HepG2 (cell line): ENCODE data around the gene ZNF445. TPM values are rescaled to one million over a fixed set of nuclear protein-coding genes. Genes with fewer than 3 reads are reported as not detected.

Experiments
- ATAC-seq: fragments of 200-7000 bp; cut with Tn5 transposase; 3 replicates; pipeline ENCODE4 v1.9.1; 2020; ENCODE audit warnings: mild to moderate bottlenecking, moderate library complexity
- BruUV-seq: library from RNA; stranded (reverse); fragments of 400-500 nt; replicated peaks from 2 replicates; lab custom pipeline; 2021; lab: Mats Ljungman, UMichigan
- CTCF ChIA-PET: fragments of 300-600 bp; formaldehyde crosslinking; extraction: SDS; loops from one replicate; lab custom pipeline; 2021; ENCODE audit warnings: low total read pairs, inconsistent platforms, low intra/inter-chr PET ratio; lab: Yijun Ruan, JAX
- POLR2A ChIA-PET: fragments of 350-600 bp; sonication (Branson Sonifier 250); formaldehyde crosslinking; loops from one replicate; lab custom pipeline; 2020; ENCODE audit warnings: antibody characterized with exemption, inconsistent platforms; lab: Yijun Ruan, JAX
- DNase-seq: peaks from one replicate; pipeline ENCODE4 v3.0.0-alpha.2; 2015; ENCODE audit warnings: low spot score
- FAIRE-seq: peaks from 3 replicates; lab custom pipeline; 2011; peaks lifted over from hg19 to GRCh38; lab: Jason Lieb, UNC
- H2AFZ ChIP-seq: one replicate; pipeline ENCODE4 v1.6.1; 2011; ENCODE audit warnings: low read length, inconsistent platforms
- H3K27ac ChIP-seq: fragments of 300-600 bp; 3 replicates; pipeline ENCODE4 v1.8.0; 2011; ENCODE audit warnings: mixed run types, mild to moderate bottlenecking, mixed read lengths, low read length, inconsistent platforms; ENCODE audit not compliant: insufficient read depth; ENCODE audit errors: extremely low read length
- H3K27me3 ChIP-seq, 2 experiments: fragments of 200-600 bp in 1 of 2; 2 replicates in 1 of 2; 3 replicates in 1 of 2; pipeline versions ENCODE4 v1.6.0 to v1.8.0; 2011; ENCODE audit warnings: low read length in 2 of 2, mild to moderate bottlenecking in 2 of 2, moderate library complexity in 2 of 2, inconsistent platforms in 1 of 2; ENCODE audit not compliant: insufficient read depth in 2 of 2, control insufficient read depth in 1 of 2
- H3K36me3 ChIP-seq, 2 experiments: fragments of 200-600 bp in 1 of 2; replicated peaks in 1 of 2; 2 replicates in 1 of 2; 3 replicates in 1 of 2; pipeline versions ENCODE4 v1.5.1 to v1.8.0; 2011; ENCODE audit warnings: low read length in 2 of 2, inconsistent platforms in 1 of 2; ENCODE audit not compliant: insufficient read depth in 2 of 2, control insufficient read depth in 1 of 2
- H3K4me1 ChIP-seq: 2 replicates; pipeline ENCODE4 v1.5.1; 2012; ENCODE audit warnings: low read length, inconsistent platforms; ENCODE audit not compliant: insufficient read depth
- H3K4me2 ChIP-seq: 2 replicates; pipeline ENCODE4 v1.6.0; 2011; ENCODE audit warnings: low read depth, low read length, inconsistent platforms
- H3K4me3 ChIP-seq, 3 experiments: fragments of 200-600 bp in 1 of 3; sonication (generic), shearing (Covaris generic) in 1 of 3; replicated peaks in 1 of 3; 2 replicates each; pipeline ENCODE4 v1.5.1; 2011 to 2016; ENCODE audit warnings: low read length in 3 of 3, inconsistent platforms in 2 of 3, low read depth in 2 of 3, mild to moderate bottlenecking in 2 of 3, control low read depth in 1 of 3, mixed read lengths in 1 of 3; ENCODE audit not compliant: insufficient read depth in 1 of 3
- H3K79me2 ChIP-seq: one replicate; pipeline ENCODE4 v1.6.1; 2011; ENCODE audit warnings: low read length, inconsistent platforms; ENCODE audit not compliant: insufficient read depth
- H3K9ac ChIP-seq: 2 replicates; pipeline ENCODE4 v1.6.0; 2011; ENCODE audit warnings: mild to moderate bottlenecking, low read depth, low read length, inconsistent platforms; ENCODE audit not compliant: insufficient read depth
- H3K9me3 ChIP-seq: 2 replicates; pipeline ENCODE4 v1.5.1; 2012; ENCODE audit warnings: mild to moderate bottlenecking, low read length
- H4K20me1 ChIP-seq: 2 replicates; pipeline ENCODE4 v1.6.0; 2011; ENCODE audit warnings: inconsistent platforms, mild to moderate bottlenecking, low read length, moderate library complexity; ENCODE audit not compliant: insufficient read depth
- BCL6 ChIP-seq: IDR thresholded peaks from 2 replicates; pipeline ENCODE4 v1.6.1; 2016; ENCODE audit warnings: missing genetic modification reagents, missing compliant biosample characterization
- CENPX ChIP-seq: sonication (generic); formaldehyde crosslinking; IDR thresholded peaks from 2 replicates; pipeline ENCODE4 v1.9.0; 2021; ENCODE audit warnings: mild to moderate bottlenecking, missing genetic modification reagents, moderate library complexity
- CHCHD3 ChIP-seq: sonication (generic); formaldehyde crosslinking; IDR thresholded peaks from 2 replicates; pipeline ENCODE4 v1.8.0; 2022; ENCODE audit warnings: mild to moderate bottlenecking, missing genetic modification reagents, moderate library complexity
- DMAP1 ChIP-seq: IDR thresholded peaks from 2 replicates; pipeline ENCODE4 v1.6.1; 2016
- FOXA3 ChIP-seq: IDR thresholded peaks from 2 replicates; pipeline ENCODE4 v1.6.1; 2016; ENCODE audit warnings: missing genetic modification reagents, missing compliant biosample characterization
- IKZF1 ChIP-seq: fragments of 450-650 bp; IDR thresholded peaks from 2 replicates; pipeline ENCODE4 v1.7.1; 2016
- KLF12 ChIP-seq: sonication (generic); formaldehyde crosslinking; IDR thresholded peaks from 2 replicates; pipeline ENCODE4 v1.4.0; 2020; ENCODE audit warnings: missing genetic modification reagents, borderline replicate concordance
- KLF6 ChIP-seq: IDR thresholded peaks from 2 replicates; pipeline ENCODE4 v1.8.0; 2016; ENCODE audit warnings: missing biosample characterization, missing genetic modification reagents
- MBNL3 ChIP-seq: fragments of 250-450 bp; sonication (Bioruptor Pico); conservative IDR thresholded peaks from 2 replicates; pipeline ENCODE4 v1.8.0; 2022; ENCODE audit warnings: mild to moderate bottlenecking, inconsistent platforms
- PITX1 ChIP-seq: sonication (generic); formaldehyde crosslinking; IDR thresholded peaks from 2 replicates; pipeline ENCODE4 v1.5.1; 2020; ENCODE audit warnings: mild to moderate bottlenecking, missing genetic modification reagents
- PTBP1 ChIP-seq: fragments of 200-400 bp; formaldehyde crosslinking; IDR thresholded peaks from 2 replicates; pipeline ENCODE4 v1.6.1; 2018; ENCODE audit warnings: low read length, low read depth; ENCODE audit not compliant: poor library complexity, severe bottlenecking
- RFX5 ChIP-seq: IDR thresholded peaks from 2 replicates; pipeline ENCODE4 v1.6.1; 2011; ENCODE audit warnings: low read depth, low read length, improper control_type of control experiment
- SMAD3 ChIP-seq: sonication (generic); formaldehyde crosslinking; IDR thresholded peaks from 2 replicates; pipeline ENCODE4 v1.4.0; 2020; ENCODE audit warnings: missing genetic modification reagents
- SRSF1 ChIP-seq: fragments of 200-400 bp; formaldehyde crosslinking; optimal IDR thresholded peaks from 2 replicates; pipeline ENCODE3; 2017; ENCODE audit warnings: mild to moderate bottlenecking, low read depth, low read length, moderate library complexity
- SRSF9 ChIP-seq: fragments of 200-400 bp; formaldehyde crosslinking; IDR thresholded peaks from 2 replicates; pipeline ENCODE4 v1.6.1; 2018; ENCODE audit warnings: borderline replicate concordance, mild to moderate bottlenecking, low read depth, low read length; ENCODE audit not compliant: insufficient read depth, poor library complexity, severe bottlenecking
- ZBTB3 ChIP-seq: sonication (generic); formaldehyde crosslinking; IDR thresholded peaks from 2 replicates; pipeline ENCODE4 v1.4.0; 2020; ENCODE audit warnings: low read depth, mild to moderate bottlenecking, moderate library complexity, missing genetic modification reagents, borderline replicate concordance
- ZNF121 ChIP-seq: sonication (generic); formaldehyde crosslinking; IDR thresholded peaks from 2 replicates; pipeline ENCODE4 v1.5.0; 2020; ENCODE audit warnings: mild to moderate bottlenecking, missing genetic modification reagents
- ZNF296 ChIP-seq: sonication (generic); formaldehyde crosslinking; conservative IDR thresholded peaks from 2 replicates; pipeline ENCODE4 v1.5.0; 2020; ENCODE audit warnings: mild to moderate bottlenecking, missing genetic modification reagents
- ZNF333 ChIP-seq: sonication (generic); formaldehyde crosslinking; IDR thresholded peaks from 2 replicates; pipeline ENCODE4 v1.4.0; 2020; ENCODE audit warnings: mild to moderate bottlenecking, missing genetic modification reagents, borderline replicate concordance
- ZNF761 ChIP-seq: sonication (generic); formaldehyde crosslinking; conservative IDR thresholded peaks from 2 replicates; pipeline ENCODE4 v1.4.0; 2020; ENCODE audit warnings: mild to moderate bottlenecking, missing genetic modification reagents
- ZNF790 ChIP-seq: sonication (generic); formaldehyde crosslinking; IDR thresholded peaks from 2 replicates; pipeline ENCODE4 v1.8.0; 2022; ENCODE audit warnings: missing genetic modification reagents, mild to moderate bottlenecking, borderline replicate concordance
- WGBS: methylation state at CpG from one replicate; pipeline ENCODE4 v1.1.6; 2017; ENCODE audit warnings: low lambda C conversion rate; 5-methylcytosine and 5-hydroxymethylcytosine counted together
- in situ Hi-C: cut with HindIII; loops from 2 replicates; pipeline ENCODE4 v1.10.0; 2017; ENCODE audit warnings: low pct_unique_long_range_greater_than_20kb; ENCODE audit not compliant: extremely low pct_ligation_motif_present
- intact Hi-C: fragments of 100-400 bp; cut with micrococcal nuclease; formaldehyde crosslinking; loops from one replicate; pipeline ENCODE4 v1.10.0; 2022; ENCODE audit not compliant: unreplicated experiment
- polyA plus RNA-seq, 8 experiments: library from polyadenylated mRNA; depleted of rRNA in 3 of 8; stranded (reverse) in 7 of 8; unstranded in 1 of 8; fragments of >200 nt; fragmentation: Illumina TruSeq in 4 of 8; extraction: Trizol in 4 of 8; gene quantifications; 2 replicates each; pipeline versions ENCODE4 v1.2.1 to v1.2.3, GENCODE V29; 2011 to 2016; ENCODE audit warnings: low read depth in 4 of 8, missing spikeins in 1 of 8, mixed read lengths in 1 of 8; ENCODE audit not compliant: insufficient read depth in 1 of 8
- total RNA-seq, 5 experiments: library from RNA; depleted of rRNA; stranded (reverse); fragments of >200 nt; fragmentation: Illumina TruSeq; extraction: Trizol; gene quantifications; 2 replicates each; pipeline ENCODE4 v1.2.3, GENCODE V29; 2016; ENCODE audit warnings: low read depth in 1 of 5
- TF ChIP-seq, protein P1 (sequence below): sonication (generic); formaldehyde crosslinking; IDR thresholded peaks from 2 replicates; pipeline ENCODE4 v1.4.0; 2020; ENCODE audit warnings: missing genetic modification reagents; ENCODE audit errors: not compliant biosample characterization

ZNF445 gene
- total and polyA plus RNA-seq, 2 of the 13 experiments (the other 11 are each of a cell fraction or from before 2014, with no cell fraction given), result 4.4 to 10.3 TPM

DNA sequence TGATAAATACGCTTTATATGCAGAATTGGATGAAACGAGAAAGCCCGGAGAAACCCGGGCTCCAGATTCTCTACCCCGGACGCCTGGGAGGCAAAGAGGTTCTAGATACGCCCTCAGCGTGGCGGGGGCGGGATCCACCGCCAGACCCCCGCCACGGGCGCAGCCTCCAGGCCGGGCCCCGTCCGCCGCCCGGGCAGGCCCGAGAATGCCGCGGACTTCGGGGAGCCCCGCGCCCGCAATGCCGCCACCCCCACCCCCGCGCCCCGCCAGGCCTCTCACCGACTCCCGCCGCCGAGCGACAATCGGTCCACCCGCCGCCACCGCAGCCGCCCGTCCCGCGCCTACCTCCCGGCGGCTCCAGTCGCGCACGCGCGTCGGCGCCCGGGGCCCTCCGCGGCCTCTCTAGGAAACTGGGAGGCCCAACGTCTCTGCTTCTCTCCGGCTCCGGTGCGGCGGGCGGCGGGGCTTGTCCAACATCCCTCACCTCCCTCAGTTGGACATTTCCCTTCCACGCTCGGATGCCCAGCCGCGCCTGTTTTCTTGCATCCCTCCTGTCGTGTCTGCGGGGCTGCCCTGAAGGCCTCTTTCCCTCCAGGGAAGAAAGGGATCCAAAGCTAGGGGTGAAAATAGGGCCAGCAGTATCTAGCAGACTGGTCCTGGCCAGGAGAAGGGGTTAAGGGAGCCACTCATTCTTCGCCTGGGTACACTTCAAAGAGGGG, at the start of gene ZNF445 (continued):
- TF ChIP-seq ZNF790 (CRISPR knock-in tag), result no peak
- no peak for TF ChIP-seq CHCHD3 (CRISPR knock-in tag)
- TF ChIP-seq, protein P1, sequence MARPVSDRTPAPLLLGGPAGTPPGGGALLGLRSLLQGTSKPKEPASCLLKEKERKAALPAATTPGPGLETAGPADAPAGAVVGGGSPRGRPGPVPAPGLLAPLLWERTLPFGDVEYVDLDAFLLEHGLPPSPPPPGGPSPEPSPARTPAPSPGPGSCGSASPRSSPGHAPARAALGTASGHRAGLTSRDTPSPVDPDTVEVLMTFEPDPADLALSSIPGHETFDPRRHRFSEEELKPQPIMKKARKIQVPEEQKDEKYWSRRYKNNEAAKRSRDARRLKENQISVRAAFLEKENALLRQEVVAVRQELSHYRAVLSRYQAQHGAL (CRISPR knock-in tag), result no peak

DNA sequence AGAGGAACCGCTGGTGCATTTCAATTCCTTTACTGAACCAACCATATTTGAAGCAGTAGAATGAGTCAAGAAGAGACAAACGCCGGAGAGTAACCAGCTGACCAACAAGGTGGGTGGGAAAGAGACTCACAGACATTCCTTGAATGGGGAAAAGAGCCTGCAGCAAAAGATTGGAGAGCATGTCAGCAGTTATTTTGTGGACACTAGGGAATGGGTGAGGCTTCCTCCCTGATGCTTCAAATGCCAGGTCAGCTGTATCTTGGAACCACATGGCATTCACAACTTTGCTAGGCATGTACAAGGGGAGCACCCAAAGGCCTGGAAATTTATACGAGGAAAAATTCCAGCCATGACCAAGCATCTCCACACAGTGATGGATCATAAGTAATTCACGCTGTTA, 47.6 kb upstream of the ZNF445 start:
- WGBS, result 41% methylated on average over 5 of the region's 5 CpGs
- Histone ChIP-seq H3K27me3 (peaks cover 0 to 10% of the 10 kb centered on the region in 2 experiments; a peak in 3 of 5 replicates), H3K9me3 (no peaks in the 10 kb centered on the region), H3K36me3 (no peaks in the 10 kb centered on the region), H3K4me1 (peaks cover 30% of the 10 kb centered on the region), H2AFZ (no peak overlapping the region), H4K20me1 (no peaks in the 10 kb centered on the region), H3K79me2 (no peaks in the 10 kb centered on the region), H3K4me2 (no peak overlapping the region), H3K4me3 (no peak overlapping the region), H3K27ac (no peak overlapping the region), H3K9ac (no peak overlapping the region)
- DNase-seq (no peak), ATAC-seq (no peak), FAIRE-seq (no peak)
- CTCF ChIA-PET, result no interaction called here
- intact Hi-C loops, result no loop called here
- BruUV-seq, result no TSS peak
- TF ChIP-seq RFX5 (no peak), ZNF296 (no peak), PITX1 (CRISPR knock-in tag) (no peak), MBNL3 (no peak), ZNF121 (no peak), KLF12 (CRISPR knock-in tag) (no peak), SMAD3 (CRISPR knock-in tag) (no peak), SRSF1 (no peak), CENPX (CRISPR knock-in tag) (no peak), ZNF761 (CRISPR knock-in tag) (no peak), PTBP1 (no peak), DMAP1 (CRISPR knock-in tag) (no peak), BCL6 (CRISPR knock-in tag) (no peak), IKZF1 (no peak), SRSF9 (no peak), ZNF333 (CRISPR knock-in tag) (no peak), CHCHD3 (CRISPR knock-in tag) (no peak), KLF6 (CRISPR knock-in tag) (no peak), ZBTB3 (CRISPR knock-in tag) (no peak), FOXA3 (CRISPR knock-in tag) (no peak)
- POLR2A ChIA-PET, result interaction anchor here (1.2 kb wide), 1 partner anchor 14 kb away, joined by 3 read pairs; no protein-coding TSS in a partner anchor
- in situ Hi-C loops, result no loop called here
